Measurements from ENCODE around the gene KCNH6.
A peak's percentile ranks its signal among the peaks of the same experiment; 100 is the strongest.

Gene KCNH6, protein sequence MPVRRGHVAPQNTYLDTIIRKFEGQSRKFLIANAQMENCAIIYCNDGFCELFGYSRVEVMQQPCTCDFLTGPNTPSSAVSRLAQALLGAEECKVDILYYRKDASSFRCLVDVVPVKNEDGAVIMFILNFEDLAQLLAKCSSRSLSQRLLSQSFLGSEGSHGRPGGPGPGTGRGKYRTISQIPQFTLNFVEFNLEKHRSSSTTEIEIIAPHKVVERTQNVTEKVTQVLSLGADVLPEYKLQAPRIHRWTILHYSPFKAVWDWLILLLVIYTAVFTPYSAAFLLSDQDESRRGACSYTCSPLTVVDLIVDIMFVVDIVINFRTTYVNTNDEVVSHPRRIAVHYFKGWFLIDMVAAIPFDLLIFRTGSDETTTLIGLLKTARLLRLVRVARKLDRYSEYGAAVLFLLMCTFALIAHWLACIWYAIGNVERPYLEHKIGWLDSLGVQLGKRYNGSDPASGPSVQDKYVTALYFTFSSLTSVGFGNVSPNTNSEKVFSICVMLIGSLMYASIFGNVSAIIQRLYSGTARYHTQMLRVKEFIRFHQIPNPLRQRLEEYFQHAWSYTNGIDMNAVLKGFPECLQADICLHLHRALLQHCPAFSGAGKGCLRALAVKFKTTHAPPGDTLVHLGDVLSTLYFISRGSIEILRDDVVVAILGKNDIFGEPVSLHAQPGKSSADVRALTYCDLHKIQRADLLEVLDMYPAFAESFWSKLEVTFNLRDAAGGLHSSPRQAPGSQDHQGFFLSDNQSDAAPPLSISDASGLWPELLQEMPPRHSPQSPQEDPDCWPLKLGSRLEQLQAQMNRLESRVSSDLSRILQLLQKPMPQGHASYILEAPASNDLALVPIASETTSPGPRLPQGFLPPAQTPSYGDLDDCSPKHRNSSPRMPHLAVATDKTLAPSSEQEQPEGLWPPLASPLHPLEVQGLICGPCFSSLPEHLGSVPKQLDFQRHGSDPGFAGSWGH

DNA sequence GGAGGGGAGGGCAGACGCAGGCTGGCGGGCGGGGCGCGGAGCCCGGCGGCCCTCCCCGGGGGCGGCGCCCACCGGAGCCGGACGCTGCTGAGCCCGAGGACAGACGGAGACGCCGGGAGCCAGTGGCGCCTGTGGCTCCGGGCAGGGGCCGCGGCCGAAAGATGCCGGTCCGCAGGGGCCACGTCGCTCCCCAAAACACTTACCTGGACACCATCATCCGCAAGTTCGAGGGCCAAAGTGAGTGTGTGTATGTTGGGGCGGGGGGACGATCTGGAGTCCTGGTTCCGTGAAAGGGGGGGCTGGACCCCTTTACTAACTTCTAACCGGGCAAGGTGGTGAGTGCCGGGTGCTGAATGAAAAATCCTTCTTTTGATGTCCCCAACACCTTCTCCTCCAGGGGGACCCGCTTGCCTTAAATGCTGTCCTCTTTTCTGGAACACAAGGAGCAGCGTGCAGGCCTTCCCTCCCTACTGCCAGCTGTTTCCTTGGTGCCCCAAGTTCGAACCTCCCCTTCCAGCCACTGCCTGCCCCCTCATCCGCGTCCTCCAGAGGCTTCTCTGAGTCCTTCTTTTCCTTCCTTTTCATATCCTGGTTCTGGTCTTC, at the start of gene KCNH6:
Gene KCNH6 (plus strand): TSS at position 106 of the 603 bp plus-strand sequence. CDS start 56 bp downstream, at position 162.
- no peak for DNase-seq

DNA sequence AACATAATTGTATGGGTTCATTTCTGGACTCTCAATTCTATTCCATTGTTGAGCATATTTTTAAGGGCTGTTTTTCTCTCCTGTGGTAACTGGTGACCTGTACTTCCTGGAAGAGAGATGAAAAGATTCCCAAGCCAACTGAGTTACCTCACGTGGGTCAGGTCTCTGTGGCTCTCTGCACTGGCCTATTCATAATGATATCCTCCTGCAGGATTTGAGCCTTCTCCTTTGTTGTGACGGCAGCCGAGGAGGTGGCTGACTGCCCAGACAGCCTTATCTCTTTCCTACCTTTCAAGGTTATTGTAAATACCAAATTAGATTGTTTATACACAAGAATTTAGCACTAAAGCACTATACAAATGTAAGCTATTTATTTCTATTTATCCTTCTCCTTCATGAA, 49.0 kb upstream of the KCNH6 start:
- DNase-seq = no peak

DNA sequence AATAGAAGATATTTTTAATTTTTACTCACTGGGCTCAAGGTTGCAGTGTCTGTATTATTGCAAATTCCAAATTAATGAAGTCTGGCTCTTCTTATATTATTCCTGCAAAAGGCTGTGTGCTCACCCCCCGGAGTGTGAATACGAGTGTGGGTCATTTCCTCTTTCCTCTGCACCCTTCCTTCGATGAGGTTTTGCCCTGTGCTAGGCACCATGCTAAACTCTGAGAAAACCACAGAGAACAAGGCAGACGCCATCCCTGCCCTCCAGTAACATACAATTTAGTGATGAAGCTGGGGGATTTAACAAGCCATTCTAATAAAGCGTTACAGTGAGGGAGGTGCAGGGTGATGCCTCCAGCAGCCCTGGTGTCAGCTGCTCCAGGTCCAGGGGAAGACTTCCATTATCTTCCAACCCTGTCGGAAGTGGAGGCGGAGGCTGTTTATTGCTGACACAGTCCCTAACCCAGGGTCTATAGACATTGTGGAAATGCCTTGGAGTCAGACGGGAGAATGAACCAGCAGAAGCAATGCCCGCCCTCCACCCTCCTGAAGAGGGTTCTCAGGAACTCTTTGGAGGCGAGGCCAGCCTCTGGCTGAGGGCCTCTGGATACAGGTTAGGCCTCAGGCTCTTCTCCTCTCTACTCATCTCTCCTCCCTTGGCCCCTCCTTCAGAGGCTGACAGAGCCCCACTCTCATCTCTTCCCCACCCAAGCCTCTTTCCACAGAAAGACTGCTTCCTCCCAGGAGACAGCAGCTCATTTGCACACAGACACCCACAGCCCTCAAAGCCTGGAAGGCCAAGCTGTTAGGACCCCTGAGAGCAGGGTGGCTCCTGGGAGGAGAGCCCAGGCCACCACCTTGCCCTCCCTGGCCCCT, 48.3 kb upstream of the KCNH6 start:
- DNase-seq = no peak

DNA sequence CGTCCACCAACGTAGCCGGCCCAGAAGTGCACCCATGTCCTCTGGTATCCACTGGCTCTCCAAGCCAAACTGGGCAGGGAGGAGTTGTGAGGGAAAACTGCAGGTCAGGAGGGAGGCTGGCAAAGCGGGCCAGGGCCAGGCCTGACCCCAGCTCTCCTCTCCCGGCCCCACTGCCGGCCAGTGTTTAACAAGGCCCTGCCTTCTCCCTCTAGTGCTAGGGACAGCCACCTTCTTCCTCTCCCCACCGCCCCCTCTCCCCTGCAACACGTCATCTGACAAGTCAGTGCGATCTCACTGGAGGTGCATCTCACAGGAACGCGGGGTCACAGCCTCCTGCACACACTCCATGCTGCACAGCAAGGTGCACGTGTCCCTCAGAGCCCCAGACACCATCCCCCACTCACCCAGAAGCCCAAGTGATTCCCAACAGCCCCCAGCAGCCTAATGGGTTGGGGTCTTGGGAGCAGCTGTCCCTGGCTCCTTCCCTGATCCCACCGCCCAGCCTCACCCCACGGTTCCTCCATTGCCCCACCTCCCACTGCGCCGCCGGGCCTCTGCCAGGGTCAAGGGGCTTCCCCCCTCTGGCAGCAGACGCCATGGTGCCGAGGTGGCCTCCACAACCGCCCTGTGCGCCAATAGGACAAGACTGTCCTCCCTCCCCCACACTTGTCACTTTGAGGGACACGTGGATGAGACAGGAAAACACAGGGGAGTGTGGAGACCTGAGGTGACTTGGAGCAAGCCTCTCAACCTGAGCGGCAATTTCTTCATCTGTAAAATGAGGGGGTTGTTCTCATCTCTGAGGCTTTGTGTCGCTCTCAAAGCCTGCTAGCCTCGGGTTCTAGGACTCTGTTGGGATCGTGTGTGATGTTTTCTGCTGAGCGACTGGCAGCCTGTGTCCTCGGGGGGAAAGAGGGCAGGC, 47.4 kb upstream of the KCNH6 start:
- DNase-seq = no peak

DNA sequence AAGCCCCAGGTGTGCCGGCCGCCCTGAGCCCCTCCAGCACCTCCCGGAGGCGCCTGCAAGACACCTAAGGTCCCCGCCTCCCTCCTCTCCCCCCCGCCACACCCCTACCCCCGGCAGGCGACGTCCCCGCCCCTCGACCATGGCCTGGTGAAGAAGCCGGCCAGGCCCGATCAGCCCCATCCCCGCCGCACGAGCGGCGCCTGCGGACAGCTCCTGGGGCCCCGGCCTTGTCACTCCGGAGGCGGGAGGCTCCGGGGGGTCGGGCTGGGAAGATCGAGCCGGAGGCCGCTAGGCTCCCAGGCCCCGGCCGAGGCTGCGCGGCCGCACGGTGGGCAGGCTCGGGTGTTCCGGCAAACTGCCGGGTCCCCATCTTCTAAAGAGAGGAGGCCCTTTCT, 46.7 kb upstream of the KCNH6 start:
- DNase-seq = no peak

DNA sequence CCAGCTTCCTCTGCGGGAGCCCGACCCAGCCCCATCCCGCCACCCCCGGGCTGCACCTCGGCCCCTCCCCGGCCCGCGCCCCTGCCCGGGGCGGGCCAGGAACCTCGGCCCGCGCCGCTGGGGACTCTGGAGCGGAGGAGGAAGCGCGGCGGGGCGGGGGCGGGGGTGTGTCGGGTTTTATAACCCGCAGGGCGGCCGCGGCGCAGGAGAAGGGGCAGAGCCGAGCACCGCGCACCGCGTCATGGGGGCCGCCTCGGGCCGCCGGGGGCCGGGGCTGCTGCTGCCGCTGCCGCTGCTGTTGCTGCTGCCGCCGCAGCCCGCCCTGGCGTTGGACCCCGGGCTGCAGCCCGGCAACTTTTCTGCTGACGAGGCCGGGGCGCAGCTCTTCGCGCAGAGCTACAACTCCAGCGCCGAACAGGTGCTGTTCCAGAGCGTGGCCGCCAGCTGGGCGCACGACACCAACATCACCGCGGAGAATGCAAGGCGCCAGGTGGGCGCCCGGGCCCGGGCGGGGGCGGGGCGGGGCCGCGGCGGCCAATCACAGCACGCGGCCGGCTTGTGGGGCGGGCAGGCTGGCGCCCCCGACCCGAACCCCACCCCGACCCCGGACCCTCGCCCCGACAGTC, 46.2 kb upstream of the KCNH6 start, which contains the start of gene ACE:
Gene ACE (plus strand): TSS at position 208 of the 626 bp plus-strand sequence. CDS start 34 bp downstream, at position 242.
- peak in 1 of 2 experiments; percentile 37 for DNase-seq

DNA sequence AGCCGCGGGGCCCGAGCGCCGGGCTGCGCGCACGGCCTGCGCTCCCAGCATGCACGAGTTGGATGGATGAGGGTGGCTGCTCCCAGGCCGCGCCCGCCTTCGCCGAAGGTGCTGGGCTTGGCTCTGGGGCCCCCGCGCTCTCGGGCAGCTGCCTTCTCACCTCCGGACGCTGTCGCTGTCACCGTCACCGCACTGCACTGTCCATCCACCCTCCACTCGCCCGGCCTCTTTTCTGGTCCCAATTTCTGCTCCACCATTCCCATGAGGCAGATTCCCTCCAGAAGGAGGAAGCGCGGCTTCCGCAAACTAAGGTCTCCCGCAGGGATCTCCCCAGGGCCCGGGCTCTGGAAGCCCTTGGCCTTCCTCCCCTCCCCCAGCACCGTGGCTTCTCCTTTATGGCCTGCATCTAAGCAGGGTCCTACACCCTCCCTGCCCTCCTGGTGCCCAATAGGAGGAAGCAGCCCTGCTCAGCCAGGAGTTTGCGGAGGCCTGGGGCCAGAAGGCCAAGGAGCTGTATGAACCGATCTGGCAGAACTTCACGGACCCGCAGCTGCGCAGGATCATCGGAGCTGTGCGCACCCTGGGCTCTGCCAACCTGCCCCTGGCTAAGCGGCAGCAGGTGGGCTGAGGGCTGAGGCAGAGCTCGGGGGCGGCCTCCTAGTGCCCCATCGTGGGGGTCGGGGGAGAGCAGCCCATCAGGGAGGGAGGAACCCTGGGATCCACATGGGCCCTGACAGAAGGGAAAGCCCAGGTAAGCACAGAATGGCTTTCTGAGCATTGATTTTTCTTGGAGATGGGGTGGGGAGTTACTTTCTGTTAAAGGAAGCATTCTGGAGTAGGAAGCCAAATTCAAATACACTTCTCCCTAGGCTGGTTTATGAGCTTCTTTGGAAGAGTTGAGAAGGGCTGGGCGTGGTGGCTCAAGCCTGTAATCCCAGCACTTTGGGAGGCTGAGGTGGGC, 45.4 kb upstream of the KCNH6 start:
- DNase-seq = peak in 1 of 2 experiments; percentile 24

DNA sequence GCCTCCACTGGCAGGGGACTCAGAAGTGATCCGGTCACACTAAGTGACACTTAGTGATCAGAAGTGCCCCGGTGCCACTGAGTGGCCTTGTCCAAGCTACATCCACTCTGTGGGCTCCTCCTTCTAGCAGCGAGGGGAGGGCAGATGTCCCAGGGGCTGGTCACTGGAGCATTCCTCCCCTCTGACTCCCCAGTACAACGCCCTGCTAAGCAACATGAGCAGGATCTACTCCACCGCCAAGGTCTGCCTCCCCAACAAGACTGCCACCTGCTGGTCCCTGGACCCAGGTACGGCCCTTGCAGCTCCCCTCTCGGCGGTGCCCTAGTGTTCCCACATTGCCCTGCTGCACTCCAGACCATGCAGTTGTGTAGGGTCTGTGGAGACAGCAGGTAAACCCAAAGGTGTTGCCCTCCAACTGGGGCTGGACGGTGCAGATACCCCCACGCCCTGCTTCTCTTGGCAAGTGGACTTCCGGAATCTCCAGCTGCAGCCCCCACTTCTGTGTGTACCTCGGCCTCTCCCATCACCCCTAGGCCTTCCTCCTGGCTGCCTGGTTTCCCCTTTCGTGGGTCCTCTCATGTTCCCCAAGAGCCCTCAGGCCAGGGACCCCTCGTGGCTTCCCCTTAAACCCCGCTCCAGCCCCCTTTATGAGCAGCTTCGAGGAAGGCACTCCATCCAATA, 44.2 kb upstream of the KCNH6 start:
- DNase-seq = peak; percentile 91 to 95

DNA sequence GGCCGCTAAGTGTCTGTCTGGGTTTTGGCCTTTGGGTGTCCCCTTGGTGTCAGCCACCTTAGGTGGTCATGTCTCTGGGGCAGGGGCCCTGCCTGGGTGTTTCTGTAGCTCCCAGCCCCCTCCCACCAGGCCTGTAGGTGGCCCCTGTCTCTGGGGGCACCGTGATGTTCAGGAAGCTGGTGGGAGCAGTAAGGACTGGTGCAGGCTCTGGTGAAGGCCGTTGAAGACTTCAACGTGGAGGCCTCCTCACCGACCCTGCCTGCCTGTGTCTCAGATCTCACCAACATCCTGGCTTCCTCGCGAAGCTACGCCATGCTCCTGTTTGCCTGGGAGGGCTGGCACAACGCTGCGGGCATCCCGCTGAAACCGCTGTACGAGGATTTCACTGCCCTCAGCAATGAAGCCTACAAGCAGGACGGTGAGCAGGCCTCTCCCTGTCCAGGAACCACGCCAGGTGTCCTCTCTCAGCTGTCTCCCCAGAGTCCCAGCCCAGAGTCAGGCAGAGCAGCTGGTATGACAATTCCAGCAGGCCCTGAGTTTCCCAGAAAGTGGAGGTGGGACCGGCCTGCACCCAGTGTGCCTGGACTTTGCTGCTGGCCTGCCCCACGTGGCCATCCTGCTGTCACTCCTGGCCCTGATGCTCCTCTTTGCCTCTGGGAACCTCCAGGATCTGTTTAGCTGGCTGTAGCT, 43.5 kb upstream of the KCNH6 start:
- no peak for DNase-seq

DNA sequence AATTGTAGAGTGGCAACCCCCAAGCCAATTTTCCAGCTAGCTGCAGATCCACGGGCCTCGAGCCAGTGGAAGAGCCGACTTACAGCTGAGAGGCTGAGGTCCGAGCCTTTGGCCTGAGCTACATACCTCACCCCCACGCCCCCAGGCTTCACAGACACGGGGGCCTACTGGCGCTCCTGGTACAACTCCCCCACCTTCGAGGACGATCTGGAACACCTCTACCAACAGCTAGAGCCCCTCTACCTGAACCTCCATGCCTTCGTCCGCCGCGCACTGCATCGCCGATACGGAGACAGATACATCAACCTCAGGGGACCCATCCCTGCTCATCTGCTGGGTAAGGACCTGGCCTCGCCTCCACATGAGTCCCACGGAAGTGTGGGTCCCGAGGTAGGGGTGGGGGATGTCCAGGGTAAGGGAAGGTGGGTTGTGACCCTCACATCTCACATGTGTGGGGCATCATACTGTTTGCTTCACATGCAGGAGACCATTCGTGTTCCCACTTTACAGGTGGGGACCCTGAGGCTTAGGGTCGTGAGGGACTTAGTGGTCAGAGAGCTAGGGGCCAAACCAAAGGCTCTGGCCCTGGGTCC, 42.9 kb upstream of the KCNH6 start:
- DNase-seq = no peak

DNA sequence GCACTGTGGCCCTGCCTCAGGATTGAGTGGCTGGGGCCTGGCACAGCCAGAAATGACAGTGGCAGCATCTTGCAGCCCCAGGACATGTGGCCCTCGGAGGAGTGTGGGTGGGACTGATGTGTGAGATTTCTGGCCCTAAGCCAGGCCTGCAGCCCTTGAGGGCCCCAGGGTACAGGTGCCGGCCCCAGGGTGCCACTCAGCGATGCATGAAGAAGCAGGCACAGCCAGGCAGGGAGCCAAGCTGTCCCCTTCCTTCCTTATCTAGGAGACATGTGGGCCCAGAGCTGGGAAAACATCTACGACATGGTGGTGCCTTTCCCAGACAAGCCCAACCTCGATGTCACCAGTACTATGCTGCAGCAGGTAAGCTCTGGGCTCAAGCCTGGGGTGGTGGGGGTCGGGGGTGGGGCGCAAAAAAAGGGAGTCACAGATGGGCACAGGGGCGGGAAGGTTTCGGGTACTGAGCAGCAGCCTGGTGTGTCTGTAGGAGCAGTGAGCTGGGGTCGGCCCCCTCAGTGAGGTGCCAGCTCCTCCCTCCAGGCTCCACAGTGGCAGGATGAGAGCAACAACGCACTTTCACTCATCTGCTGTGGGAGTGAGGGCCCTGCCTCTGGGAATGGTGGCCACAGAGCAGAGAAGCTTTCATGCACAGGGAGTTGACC, 42.2 kb upstream of the KCNH6 start:
- DNase-seq = no peak

DNA sequence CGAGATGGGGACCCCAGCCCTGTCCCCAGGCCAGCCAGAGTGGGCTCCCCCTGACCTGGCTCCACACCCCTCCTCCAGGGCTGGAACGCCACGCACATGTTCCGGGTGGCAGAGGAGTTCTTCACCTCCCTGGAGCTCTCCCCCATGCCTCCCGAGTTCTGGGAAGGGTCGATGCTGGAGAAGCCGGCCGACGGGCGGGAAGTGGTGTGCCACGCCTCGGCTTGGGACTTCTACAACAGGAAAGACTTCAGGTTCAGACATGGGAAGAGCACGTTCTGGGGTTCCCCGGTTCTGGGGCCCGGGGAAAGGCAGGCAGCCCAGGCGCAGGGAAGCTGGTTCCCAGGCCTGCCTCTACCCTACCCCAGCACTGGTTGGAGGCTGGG, 41.7 kb upstream of the KCNH6 start:
- no peak for DNase-seq

DNA sequence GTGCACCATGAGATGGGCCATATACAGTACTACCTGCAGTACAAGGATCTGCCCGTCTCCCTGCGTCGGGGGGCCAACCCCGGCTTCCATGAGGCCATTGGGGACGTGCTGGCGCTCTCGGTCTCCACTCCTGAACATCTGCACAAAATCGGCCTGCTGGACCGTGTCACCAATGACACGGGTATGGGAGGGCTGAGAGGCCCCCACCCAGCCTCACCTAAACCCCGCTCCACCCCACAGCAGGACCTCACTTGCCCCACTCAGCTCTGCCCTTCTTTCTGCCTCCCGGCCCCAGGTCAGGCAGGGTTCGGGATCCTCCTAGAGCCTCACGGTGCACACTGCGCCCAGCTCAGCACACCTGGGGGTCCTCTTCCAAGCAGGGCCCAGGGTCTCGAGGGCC, 40.6 kb upstream of the KCNH6 start:
- DNase-seq = no peak

DNA sequence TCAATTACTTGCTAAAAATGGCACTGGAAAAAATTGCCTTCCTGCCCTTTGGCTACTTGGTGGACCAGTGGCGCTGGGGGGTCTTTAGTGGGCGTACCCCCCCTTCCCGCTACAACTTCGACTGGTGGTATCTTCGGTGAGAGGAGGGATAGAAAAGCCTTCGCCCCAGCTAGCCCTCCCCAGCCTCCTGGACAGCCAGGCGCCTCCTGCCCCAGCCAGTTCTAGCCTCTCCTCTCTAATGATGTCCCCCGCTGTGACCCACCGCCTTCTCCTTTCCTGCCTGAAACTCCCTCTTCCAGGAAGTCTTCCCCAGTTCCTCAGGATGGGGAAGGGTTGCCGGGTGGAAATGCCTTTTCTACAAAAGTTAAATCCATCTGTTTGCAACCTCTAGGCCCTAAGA, 40.1 kb upstream of the KCNH6 start:
- no peak for DNase-seq

DNA sequence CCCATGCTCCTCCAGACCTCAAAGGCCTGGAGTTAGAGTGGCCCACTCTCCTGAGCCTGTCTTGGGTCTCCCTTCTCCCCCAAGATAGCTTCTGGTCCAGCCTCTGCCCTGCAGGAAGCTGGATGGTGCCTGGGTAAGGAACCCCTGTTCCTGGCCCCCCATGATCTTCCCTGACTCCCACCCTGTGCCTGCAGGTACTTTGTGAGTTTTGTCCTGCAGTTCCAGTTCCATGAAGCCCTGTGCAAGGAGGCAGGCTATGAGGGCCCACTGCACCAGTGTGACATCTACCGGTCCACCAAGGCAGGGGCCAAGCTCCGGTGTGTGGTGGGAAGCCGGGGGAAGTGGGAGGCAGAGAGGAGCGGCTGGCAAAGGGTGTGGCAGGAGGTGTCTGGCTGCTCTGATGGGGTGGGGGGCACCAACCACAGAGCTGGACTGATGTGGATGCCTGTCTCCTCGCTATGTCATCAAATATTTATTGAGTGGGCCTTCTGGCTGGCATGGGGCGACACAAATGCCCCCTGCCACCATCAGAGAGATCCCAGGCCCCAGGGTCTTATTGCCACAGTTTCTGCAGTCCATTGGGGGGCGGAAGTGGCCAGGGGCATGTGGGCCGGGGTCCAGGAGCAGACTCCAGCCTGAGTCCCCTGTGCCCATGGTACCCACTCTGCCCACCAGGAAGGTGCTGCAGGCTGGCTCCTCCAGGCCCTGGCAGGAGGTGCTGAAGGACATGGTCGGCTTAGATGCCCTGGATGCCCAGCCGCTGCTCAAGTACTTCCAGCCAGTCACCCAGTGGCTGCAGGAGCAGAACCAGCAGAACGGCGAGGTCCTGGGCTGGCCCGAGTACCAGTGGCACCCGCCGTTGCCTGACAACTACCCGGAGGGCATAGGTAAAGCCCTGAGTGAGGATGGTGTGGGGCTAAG, 39.2 kb upstream of the KCNH6 start:
- DNase-seq = no peak

Data from Kasumi-1 (cell line).